AG20443 (cell line): ENCODE results near the gene KLHL34.
A peak's percentile ranks its signal among the peaks of the same experiment; 100 is the strongest.

Experiments
- DNase-seq: peaks from one replicate; pipeline ENCODE4 v3.0.0; 2012; ENCODE audit warnings: low spot score, mixed read lengths

The KLHL34 gene

DNA sequence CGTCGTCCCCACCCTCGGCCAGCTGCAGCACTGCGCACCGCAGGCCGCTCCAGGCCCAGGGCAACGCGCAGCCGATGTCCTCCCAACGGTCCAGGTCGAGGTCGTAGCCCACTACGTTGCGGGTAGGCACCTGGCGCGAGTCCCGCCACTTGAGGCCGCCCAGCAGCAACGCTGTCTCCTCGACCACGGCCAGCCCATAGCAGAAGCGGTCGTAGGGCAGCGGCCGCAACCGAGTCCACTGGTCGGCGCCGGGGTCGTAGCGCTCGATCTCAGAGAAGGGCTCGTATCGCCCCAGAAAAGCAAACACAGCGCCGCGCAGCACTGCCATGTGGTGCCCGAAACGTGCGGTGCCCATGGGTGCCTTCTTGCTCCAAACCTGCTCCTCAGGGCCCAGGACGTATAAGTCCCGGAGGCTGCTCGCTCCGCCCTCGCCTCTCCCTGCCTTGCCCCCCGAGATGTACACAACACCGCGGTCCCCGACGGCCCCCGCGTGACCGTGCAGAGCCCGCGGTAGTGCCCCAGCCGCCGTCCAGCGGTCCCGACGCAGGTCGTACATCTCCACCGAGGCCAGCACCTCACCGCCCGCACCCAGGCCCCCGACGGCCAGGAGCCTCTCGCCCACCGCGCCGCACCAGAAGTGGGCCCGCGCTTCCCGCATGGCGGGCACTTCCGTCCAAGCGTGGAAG is 2.1 kb downstream of the KLHL34 start:
- no peak for DNase-seq

DNA sequence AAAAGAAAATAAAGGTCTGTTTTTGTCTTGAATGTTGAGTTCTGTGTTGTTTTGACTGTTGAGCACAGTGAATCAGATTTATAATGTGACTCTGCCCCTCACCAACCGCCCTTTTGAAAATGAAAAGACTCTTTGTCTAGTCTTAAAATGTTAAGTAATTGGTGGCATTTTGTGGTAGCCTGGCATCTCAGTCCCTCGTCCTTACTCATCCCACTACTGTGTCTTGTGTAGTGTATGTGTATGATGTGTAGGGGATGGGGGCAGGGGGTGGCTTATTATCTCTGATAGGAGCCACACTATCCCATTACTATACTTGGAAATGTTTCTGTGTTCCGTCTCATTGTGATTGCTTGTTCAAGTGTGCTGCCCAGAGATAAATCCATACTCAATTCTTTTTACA is 12.2 kb downstream of the KLHL34 start:
- DNase-seq, result no peak

DNA sequence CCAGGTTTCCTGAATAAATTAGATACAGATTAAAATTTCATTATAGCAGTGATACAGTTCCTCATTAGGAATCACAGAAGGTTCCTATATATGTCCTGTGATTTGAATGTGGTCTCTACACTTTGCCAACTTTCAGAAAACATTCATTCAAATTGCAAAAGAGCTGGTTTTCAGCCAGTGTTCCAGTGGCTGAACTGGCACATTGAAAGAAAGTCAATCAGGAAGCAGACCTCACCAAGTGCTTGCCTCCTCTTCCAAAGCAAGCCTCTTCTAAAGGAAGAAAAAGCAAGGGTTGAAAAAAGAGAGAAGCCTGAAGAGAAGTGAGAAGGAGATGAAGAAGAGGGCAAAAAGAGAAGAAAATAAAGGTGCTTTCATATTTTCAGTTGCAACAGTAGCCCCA is 12.7 kb downstream of the KLHL34 start:
- DNase-seq, result no peak

DNA sequence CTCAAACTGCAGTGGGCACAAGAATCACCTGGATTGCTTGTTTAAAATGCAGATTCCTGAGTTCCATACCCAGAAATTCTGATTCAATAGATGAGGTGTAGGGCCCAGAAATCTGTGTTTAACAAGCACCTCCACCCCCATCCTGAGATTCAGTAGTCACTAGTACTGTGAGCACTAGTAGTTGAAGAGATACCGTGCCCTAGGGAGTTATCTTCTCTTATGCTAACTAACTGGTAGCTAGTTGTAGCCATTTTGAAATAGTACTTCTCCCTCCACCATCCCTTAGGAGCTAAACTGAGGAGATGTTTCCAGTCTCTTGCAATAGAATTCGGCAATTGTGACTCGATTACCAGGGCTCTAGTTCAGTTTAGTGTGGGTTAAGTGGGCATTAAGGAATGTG is 18.4 kb downstream of the KLHL34 start:
- DNase-seq, result no peak

DNA sequence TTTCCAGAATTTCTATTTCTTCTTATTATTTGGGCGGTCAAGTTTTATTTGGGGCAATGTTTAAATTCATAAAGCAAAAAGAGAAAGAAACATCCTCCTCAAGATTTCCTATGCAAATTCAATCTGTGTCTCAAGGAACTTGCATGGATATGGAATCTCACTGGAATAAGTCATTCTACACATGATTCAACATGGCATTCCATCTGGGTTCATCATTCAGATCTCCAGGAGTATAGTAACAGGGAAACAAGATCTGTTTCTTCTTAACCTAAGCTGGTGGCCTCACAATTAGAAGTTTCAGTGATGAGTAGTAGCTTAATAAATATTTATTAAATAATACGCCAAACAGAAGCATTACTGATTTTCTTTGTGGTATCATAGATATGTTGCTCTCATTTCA is 19.8 kb downstream of the KLHL34 start:
- peak; percentile 30 for DNase-seq

GRCh38 chrX:21632027-21632426 is 26.1 kb downstream of the KLHL34 start:
- no peak for DNase-seq

DNA sequence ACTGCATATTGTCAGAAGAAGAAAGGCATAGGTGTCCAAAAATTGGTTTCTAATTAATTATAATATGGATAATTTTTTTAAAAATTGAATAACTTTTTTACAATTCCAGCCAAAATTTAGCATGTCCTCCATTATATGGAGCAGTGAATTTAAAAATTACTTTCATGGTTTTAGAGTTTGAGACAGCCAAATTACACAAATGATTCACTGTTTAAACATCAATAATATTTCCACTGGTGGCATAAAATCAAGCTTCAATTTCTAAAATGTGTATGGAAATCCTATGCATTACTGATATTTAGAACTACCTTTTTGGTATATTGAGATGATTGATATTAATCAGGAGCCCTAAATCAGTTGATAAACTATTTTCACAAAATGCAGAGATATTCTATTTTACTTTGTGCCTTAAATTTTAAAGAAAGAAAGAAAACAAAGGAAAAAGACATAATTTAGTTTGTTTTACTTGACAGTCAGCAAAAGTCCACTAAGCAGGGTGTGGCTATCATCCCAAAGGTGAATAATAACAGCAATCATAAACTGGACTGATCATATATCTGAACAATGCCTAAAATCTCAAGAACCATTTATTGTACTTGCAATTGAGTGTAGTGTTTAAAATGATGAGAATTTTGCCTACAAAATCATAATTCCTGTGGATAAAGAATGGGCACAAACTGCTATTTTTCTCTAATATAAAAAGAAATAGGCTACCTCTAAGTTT is 34.2 kb downstream of the KLHL34 start:
- DNase-seq, result no peak

- DNase-seq, result no peak
These were observed 37.9 kb downstream of the KLHL34 start for GRCh38 chrX:21620234-21620633.

- DNase-seq, result no peak
These were observed 41.7 kb downstream of the KLHL34 start for GRCh38 chrX:21616386-21616785.

GRCh38 chrX:21612154-21612553 is 46.0 kb downstream of the KLHL34 start:
- no peak for DNase-seq

GRCh38 chrX:21610168-21610567 is 48.0 kb downstream of the KLHL34 start:
- no peak for DNase-seq

GRCh38 chrX:21606002-21606401 is 52.1 kb downstream of the KLHL34 start:
- DNase-seq, result no peak
